ENCODE results near the gene PCED1B.
"Not testable (repeated sequence)": the region's sequence is repeated elsewhere in the genome, so short reads cannot be mapped to it uniquely, and the experiment has no call there.

The PCED1B gene

GRCh38 chr12:47272412-47273190 lies 193.2 kb downstream of the PCED1B start:
- no peak for DNase-seq (ENCODE audit: low spot score)

- no peak for DNase-seq (ENCODE audit: low spot score)
These were observed 193.8 kb downstream of the PCED1B start for GRCh38 chr12:47273191-47273626.

GRCh38 chr12:47274760-47275159 lies 195.3 kb downstream of the PCED1B start:
- no peak for DNase-seq (ENCODE audit: low spot score)

GRCh38 chr12:47276253-47276620 lies 196.8 kb downstream of the PCED1B start:
- DNase-seq (ENCODE audit: low spot score): no peak

GRCh38 chr12:47276621-47277309 lies 197.3 kb downstream of the PCED1B start:
- DNase-seq (ENCODE audit: low spot score): no peak

GRCh38 chr12:47277972-47278448 lies 198.6 kb downstream of the PCED1B start:
- DNase-seq (ENCODE audit: low spot score): no peak

- DNase-seq (ENCODE audit: low spot score): not testable (repeated sequence)
These were observed 200.3 kb downstream of the PCED1B start for GRCh38 chr12:47279758-47280157.

GRCh38 chr12:47280543-47281300 lies 201.3 kb downstream of the PCED1B start:
- DNase-seq (ENCODE audit: low spot score): no peak

GRCh38 chr12:47281667-47282171 lies 202.3 kb downstream of the PCED1B start:
- DNase-seq (ENCODE audit: low spot score): no peak

- no peak for DNase-seq (ENCODE audit: low spot score)
These were observed 202.8 kb downstream of the PCED1B start for GRCh38 chr12:47282206-47282605.

Small RNA genes lying within 50 kb of the gene (small RNA-seq; reads per million reads assigned to genes)
- 0 reads per million in 2 experiments for gene MIR4698
